DND-41 (cell line): ENCODE data around the gene UAP1L1.
"Not testable (repeated sequence)": the region's sequence is repeated elsewhere in the genome, so short reads cannot be mapped to it uniquely, and the experiment has no call there.

Experiments used
- ATAC-seq: fragments of 200-7000 bp; cut with Tn5 transposase; 3 replicates; pipeline ENCODE4 v1.9.1; 2021; ENCODE audit warnings: low read depth; ENCODE audit not compliant: insufficient read depth
- DNase-seq: peaks from one replicate; pipeline ENCODE4 v3.0.0-alpha.2; 2020
- H2AFZ ChIP-seq: 2 replicates; pipeline ENCODE4 v1.6.0; 2012; ENCODE audit warnings: low read depth, low read length
- H3K27ac ChIP-seq: 2 replicates; pipeline ENCODE4 v1.5.1; 2012; ENCODE audit warnings: low read length, inconsistent platforms
- H3K27me3 ChIP-seq: fragments of 200-600 bp; sonication (generic); 2 replicates; pipeline ENCODE4 v1.6.0; 2012; ENCODE audit warnings: low read length, mild to moderate bottlenecking, inconsistent platforms; ENCODE audit not compliant: insufficient read depth, poor library complexity
- H3K36me3 ChIP-seq: 2 replicates; pipeline ENCODE4 v1.5.1; 2012; ENCODE audit warnings: low read length, inconsistent platforms; ENCODE audit not compliant: insufficient read depth
- H3K4me1 ChIP-seq: 2 replicates; pipeline ENCODE4 v1.5.1; 2012; ENCODE audit warnings: mild to moderate bottlenecking, low read length; ENCODE audit not compliant: insufficient read depth
- H3K4me2 ChIP-seq: 2 replicates; pipeline ENCODE4 v1.6.0; 2012; ENCODE audit warnings: mild to moderate bottlenecking, moderate library complexity, low read length, inconsistent platforms; ENCODE audit not compliant: insufficient read depth
- H3K4me3 ChIP-seq, 2 experiments: fragments of 200-600 bp in 1 of 2; shearing (Covaris generic) in 1 of 2; 2 replicates each; pipeline ENCODE4 v1.5.1; 2012 to 2016; ENCODE audit warnings: inconsistent platforms in 2 of 2, low read length in 2 of 2, mild to moderate bottlenecking in 2 of 2, low read depth in 1 of 2, moderate library complexity in 1 of 2
- H3K79me2 ChIP-seq: 2 replicates; pipeline ENCODE4 v1.6.0; 2012; ENCODE audit warnings: low read length, inconsistent platforms; ENCODE audit not compliant: insufficient read depth
- H3K9ac ChIP-seq: 2 replicates; pipeline ENCODE4 v1.6.0; 2012; ENCODE audit warnings: low read depth, mild to moderate bottlenecking, inconsistent platforms, low read length, moderate library complexity
- H3K9me3 ChIP-seq: 2 replicates; pipeline ENCODE4 v1.5.1; 2012; ENCODE audit warnings: low read length, moderate library complexity, mild to moderate bottlenecking, inconsistent platforms; ENCODE audit not compliant: insufficient read depth, severe bottlenecking
- H4K20me1 ChIP-seq: 2 replicates; pipeline ENCODE4 v1.6.0; 2012; ENCODE audit warnings: low read length; ENCODE audit not compliant: insufficient read depth
- CTCF ChIP-seq: IDR thresholded peaks from 2 replicates; pipeline ENCODE4 v1.5.1; 2012; ENCODE audit warnings: borderline replicate concordance, low read length, moderate library complexity, mild to moderate bottlenecking; ENCODE audit not compliant: poor library complexity, severe bottlenecking; ENCODE audit errors: extremely low read depth
- EZH2 ChIP-seq: IDR thresholded peaks from 3 replicates; pipeline ENCODE4 v1.6.1; 2012; ENCODE audit warnings: borderline replicate concordance, low read depth, mild to moderate bottlenecking, moderate library complexity, low read length, inconsistent platforms; ENCODE audit not compliant: severe bottlenecking

UAP1L1 gene

GRCh38 chr9:137123468-137123837 lies 46.1 kb downstream of the UAP1L1 start:
- H3K36me3 ChIP-seq: no peaks in the 10 kb centered on the region
- H3K4me1 ChIP-seq: peaks cover 36% of the 10 kb centered on the region

DNA sequence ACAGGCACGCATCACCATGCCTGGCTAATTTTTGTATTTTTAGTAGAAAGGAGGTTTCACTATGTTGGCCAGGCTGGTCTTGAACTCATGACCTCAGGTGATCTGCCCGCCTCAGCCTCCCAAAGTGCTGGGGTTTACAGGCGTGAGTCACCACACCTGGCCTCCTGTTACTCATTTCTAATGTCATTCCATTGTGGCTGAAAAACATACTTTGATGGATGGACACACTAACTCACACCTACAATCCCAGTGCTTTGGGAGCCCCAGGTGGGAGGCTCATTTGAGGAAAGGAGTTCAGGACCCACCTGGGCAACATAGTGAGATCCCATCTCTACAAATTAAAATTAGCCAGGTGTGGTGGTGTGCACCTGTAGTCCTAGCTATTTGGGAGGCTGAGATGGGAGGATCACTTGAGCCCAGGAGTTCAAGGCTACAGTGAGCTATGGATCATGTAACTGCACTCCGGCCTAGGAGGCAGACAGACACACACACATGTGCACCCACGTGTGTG lies 46.7 kb downstream of the UAP1L1 start:
- ATAC-seq, H3K36me3 ChIP-seq, H3K4me2 ChIP-seq, H3K27ac ChIP-seq, H3K27me3 ChIP-seq, DNase-seq, H3K9me3 ChIP-seq, H4K20me1 ChIP-seq, H3K9ac ChIP-seq, H3K4me3 ChIP-seq, H2AFZ ChIP-seq: not testable (repeated sequence)
- Histone ChIP-seq H3K4me1 (peaks cover 39% of the 10 kb centered on the region), H3K79me2 (peaks cover 26% of the 10 kb centered on the region)

More at GRCh38 chr9:137123468-137123837, 46.1 kb downstream of the UAP1L1 start:
- TF ChIP-seq CTCF (no peak), EZH2 (no peak)
- ATAC-seq (no peak), DNase-seq (no peak)
- Histone ChIP-seq H3K27ac (no peak overlapping the region), H2AFZ (no peak overlapping the region), H3K4me2 (no peak overlapping the region), H3K27me3 (no peaks in the 10 kb centered on the region), H3K9me3 (no peaks in the 10 kb centered on the region), H3K4me3 (no peak overlapping the region), H3K79me2 (peaks cover 20% of the 10 kb centered on the region), H3K9ac (no peak overlapping the region), H4K20me1 (no peaks in the 10 kb centered on the region)

DNA sequence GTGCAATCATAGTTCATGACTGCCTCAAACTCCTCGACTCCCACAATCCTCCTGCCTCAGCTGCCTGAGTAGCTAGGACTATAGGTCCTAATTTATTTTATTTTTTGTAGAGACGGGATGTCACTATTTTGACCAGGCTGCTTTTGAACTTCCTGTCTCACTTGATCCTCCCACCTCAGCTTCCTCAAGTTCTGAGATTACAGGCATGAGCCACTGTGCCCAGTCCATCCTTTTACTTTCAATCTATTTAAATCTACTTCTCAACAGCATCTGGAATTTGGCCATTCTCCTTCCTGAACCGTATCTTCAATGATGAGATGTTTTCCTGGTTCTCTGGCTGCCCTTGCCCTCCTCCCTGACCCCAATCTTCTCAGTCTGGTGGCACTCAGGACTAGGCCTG lies 49.5 kb downstream of the UAP1L1 start:
- TF ChIP-seq EZH2 (no peak), CTCF (no peak)
- ATAC-seq (no peak), DNase-seq (no peak)
- no peaks in the 10 kb centered on the region for H4K20me1 ChIP-seq
- peaks cover 40% of the 10 kb centered on the region for H3K79me2 ChIP-seq
- peak overlapping the region; percentile 70; the same call in 1 of the 2 replicates for H2AFZ ChIP-seq
- H3K27ac ChIP-seq: peak overlapping the region; percentile 91
- no peaks in the 10 kb centered on the region; the same call in 1 of the 2 replicates for H3K36me3 ChIP-seq
- H3K4me1 ChIP-seq: peaks cover 47% of the 10 kb centered on the region
- no peaks in the 10 kb centered on the region for H3K27me3 ChIP-seq
- peak overlapping the region; percentile 91 for H3K9ac ChIP-seq
- H3K9me3 ChIP-seq: no peaks in the 10 kb centered on the region
- H3K4me3 ChIP-seq: peak overlapping the region; percentile 85 to 98; a peak in 3 of 4 replicates
- peak overlapping the region; percentile 87 for H3K4me2 ChIP-seq

DNA sequence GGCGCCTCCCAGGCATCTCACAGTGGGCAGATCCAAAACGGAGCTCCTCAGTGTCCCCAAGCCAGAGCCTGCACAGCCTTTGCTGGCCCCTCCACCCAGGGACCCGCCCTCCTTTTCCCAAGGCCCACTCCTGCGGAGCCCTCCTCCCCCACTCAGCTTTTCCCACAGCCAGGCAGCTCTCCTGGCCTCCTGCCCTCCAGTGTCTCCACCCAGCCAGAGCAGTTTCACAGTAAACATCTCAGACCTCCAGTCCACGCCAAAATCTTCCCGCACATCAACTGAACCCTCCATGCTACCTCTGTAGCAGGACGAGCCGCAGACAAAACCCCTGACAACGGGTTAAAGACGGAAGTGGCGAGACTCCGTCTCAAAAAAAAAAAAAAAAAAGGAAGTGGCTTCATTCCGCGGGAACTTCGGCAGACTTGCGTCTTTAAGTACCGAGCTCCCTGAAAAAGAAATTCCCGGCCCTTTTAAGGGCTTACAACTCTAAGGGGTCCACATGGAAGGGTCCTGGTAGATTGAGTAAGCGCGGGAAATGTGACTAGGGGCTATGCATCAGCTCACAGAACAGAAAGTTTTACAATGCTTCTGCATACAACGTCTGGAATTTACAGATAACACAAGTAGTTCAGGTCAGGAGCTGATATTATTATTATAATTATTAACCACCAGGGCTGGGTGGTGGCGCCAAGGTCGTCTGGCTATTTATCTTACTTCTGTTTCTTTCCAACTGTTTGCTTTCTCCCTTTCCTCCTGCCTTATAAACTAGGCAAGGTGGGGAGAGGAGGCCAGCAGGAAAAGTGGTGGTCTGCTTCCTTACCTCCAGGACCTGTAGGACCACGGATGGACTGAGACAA lies 50.2 kb downstream of the UAP1L1 start:
- peak; percentile 72 for DNase-seq
- no peaks in the 10 kb centered on the region for H3K9me3 ChIP-seq
- no peaks in the 10 kb centered on the region for H3K27me3 ChIP-seq
- peak overlapping the region; percentile 87 for H3K4me2 ChIP-seq
- peak overlapping the region; percentile 85 to 98 for H3K4me3 ChIP-seq
- H3K36me3 ChIP-seq: no peaks in the 10 kb centered on the region; the same call in 1 of the 2 replicates
- H4K20me1 ChIP-seq: no peaks in the 10 kb centered on the region
- peaks cover 40% of the 10 kb centered on the region for H3K79me2 ChIP-seq
- peak overlapping the region; percentile 70 for H2AFZ ChIP-seq
- ATAC-seq: peak; percentile 37
- peaks cover 42% of the 10 kb centered on the region for H3K4me1 ChIP-seq
- H3K27ac ChIP-seq: peak overlapping the region; percentile 91
- peak overlapping the region; percentile 91 for H3K9ac ChIP-seq
- no peak for TF ChIP-seq CTCF
- TF ChIP-seq EZH2: no peak
